Activated CD4-positive, alpha-beta T cell treated with anti-CD3 and anti-CD28 coated beads for 1 hour (primary cell): ENCODE measurements around the gene FOXS1.

Experiments
- DNase-seq: peaks from one replicate; pipeline ENCODE4 v3.0.0-alpha.2; 2020

The FOXS1 gene

GRCh38 chr20:31860390-31861134, 15.2 kb upstream of the FOXS1 start:
- DNase-seq, result no peak

DNA sequence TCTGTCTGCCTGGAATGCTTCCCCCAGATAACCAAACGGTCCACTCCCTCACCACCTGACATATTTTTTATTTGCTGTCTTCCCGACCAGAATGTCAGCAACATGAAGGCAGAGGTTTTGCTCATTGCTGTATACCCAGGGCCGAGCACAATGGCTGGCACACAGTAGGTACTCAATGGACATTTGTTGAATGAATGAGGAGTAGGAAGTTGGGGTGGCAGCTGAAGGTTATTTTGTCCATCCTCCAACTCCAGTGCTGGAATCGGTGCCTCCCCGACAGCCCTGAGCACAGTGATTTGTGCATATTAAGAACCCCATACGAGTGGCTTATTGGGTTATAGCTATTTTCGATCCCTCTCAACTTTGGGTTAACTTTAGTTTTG, 14.6 kb upstream of the FOXS1 start:
- no peak for DNase-seq

DNA sequence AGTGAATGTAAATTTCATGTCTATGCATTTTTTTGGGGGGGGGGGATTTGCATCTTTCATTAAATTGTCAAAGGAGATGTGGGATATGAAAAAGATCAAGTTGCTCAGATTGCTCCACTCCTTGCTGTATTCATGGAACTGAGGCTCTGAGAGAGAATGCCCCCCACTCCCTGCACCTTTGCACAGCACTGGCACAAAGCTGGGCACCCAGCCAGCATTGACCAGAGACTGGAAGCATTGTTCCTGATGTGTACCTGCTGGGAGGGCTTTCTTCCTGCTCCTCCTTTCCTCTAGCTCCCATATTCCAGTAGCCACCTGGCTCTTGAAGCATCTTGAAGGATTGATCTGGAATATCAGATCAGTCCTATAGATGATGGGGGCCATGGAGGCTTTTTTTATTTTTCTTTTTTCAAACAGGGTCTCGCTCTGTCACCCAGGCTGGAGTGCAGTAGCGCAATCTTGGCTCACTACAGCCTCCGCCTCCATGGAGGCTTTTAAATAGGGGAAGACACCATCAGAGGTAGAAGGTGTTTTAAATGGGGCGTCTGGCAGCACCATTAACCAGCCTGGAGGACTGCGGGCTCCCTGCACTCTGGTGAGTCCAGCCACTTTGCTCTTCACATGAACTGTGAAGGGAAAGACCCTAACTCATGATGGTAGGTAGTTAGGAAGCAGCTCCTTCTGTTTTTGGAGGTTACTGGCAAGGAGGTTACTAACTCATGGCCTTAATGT, 14.0 kb upstream of the FOXS1 start:
- DNase-seq, result no peak

DNA sequence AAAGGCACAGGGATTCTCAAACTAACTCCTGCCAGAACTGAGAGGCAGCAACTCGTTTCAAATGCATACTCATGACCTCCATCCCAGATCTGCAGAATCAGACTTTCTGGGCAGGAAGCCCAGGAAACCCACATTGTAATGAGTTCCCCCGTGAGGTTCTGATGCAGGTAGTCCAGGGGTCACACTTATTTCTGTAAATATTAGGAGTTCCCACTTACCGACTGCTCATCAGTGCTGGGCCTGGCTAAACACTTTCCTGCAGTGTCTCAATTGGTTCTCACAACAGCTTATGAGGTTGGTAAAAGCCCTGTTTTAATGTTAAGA, 13.3 kb upstream of the FOXS1 start:
- no peak for DNase-seq

DNA sequence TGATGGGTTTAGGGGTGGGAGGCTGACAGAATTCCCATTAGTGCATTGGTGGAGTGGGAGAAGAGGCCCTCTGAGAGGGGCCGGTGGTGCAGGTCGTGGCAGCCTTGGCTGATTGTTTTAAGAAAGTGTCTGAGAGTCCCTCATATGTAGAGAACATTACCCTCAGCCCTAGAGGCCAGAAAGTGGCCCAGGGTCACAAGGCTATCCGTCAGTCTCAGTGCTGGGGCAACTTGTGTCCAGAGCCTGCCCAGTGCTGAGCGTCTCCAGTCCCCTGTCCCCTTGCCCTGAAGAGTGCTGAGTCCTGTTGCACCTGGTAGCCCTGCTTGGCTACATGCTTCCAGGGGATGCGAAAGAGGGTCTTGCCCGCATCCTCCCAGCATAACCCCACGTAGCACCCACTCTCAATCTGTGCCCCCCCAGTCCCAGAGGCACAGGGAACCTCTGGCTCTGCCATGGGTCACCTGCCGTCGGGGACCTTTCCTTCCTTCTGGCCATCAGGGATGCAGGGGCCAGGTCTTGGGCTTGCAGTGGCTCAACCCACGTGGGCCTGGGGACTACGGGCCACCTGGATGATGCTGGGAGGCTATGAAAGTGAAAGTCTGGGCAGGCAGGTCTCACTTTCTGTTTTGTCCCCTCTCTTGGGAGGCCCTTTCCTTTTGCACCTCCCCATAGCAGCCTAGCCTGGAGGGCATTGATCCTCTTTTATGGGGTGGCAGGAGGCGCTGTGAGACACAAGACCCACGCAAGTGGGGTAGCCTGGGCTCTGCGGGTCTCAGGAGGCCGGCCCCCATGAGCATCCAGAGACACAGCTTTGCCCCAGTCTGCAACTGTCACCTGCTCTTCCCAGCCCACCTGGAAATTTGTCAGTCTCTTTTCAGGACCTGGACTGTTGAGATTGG, 12.7 kb upstream of the FOXS1 start:
- DNase-seq, result no peak

- DNase-seq, result no peak
Observed at GRCh38 chr20:31856516-31856915, 11.1 kb upstream of the FOXS1 start.

- DNase-seq, result no peak
Observed at GRCh38 chr20:31853481-31853880, 8.1 kb upstream of the FOXS1 start.

GRCh38 chr20:31851240-31851955, 6.0 kb upstream of the FOXS1 start:
- DNase-seq, result no peak

DNA sequence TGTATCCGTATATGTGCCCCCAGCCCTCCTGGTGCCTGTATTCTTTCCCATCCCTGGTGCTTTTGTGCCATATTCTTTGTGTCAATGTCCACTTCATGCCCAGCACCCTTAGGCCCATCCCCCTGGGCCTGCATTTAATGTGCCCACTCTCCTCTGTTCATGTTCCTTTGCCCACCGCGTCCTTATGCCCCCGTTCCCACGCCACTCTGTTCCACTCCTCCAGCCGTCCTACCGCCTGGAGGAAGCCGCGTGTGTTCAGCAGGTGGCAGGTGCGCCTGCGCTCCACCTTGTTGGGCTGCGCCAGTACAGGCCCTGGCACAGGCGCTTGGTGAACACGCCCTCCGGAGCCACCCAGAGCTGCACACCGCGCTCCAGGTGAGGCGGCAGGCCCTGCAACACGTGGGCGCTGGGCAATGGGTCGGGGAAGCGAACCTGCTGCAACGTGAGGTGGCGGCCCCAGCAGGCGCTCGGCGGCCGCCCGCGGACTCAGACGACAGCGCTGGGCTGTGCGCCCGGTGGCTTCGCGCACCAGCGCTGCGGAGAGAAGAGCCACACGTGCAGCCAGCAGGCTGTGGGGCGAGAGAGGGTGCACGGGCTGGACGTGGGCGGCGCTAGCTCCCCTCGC, 4.0 kb upstream of the FOXS1 start:
- no peak for DNase-seq

- DNase-seq, result no peak
Observed at GRCh38 chr20:31848088-31848999, 2.9 kb upstream of the FOXS1 start.

GRCh38 chr20:31846793-31847138, 1.4 kb upstream of the FOXS1 start:
- DNase-seq, result no peak

GRCh38 chr20:31844737-31845299, 586 bp downstream of the FOXS1 start:
- no peak for DNase-seq

- no peak for DNase-seq
Observed at GRCh38 chr20:31843881-31844280, 1.5 kb downstream of the FOXS1 start.

DNA sequence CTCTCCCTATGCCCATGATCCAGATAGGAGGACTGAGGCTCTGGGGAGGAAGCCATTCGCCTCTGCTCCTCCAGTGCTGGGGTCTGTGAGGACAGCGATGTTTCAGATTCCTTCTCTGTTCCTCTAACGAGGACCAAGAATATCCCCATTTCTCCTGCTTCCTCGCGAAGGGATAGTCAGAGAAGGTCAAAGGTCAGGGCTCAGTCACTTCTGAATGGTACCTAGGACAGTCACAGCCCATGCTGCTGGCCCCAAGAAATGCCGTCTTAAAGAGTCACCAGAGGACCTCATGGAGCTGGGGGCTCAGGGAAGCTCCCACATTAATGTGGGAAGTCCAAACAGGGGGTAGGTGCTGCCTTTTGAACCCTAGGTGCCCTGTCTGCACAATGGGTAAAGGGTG, 2.1 kb downstream of the FOXS1 start:
- DNase-seq, result no peak

DNA sequence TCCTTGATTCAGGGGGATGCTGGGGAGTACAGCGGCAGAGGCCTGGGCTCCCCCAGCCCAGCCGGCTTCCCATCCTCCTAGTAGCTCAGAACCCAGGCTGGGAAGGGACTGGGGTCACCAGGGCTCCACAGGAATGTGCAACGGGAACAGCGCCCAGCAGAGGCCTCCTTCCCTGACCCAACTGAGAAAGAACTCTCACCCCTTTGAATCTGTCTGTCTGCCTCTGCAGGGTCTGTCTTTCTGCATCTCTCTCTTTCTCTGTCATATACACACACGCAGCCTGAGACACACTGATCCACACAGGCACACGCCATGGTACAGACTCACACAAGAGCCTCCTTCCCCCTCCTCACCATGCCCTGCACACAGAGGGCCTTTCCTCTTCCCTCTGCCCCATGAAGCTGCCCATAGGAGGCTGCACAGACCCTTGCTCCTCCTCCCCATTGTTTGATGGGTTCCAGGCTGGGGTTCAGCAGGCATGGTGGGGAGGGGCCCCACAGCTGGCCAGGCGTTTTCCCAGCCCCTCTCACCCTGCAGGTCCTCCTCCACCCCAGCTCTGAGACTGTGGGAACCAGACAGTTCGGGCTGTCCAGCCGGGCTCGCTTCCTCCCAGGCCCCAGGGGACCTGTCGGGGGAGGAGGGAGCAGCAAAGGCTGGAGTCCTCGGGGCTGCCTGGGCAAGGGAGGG, 2.8 kb downstream of the FOXS1 start:
- DNase-seq, result no peak

DNA sequence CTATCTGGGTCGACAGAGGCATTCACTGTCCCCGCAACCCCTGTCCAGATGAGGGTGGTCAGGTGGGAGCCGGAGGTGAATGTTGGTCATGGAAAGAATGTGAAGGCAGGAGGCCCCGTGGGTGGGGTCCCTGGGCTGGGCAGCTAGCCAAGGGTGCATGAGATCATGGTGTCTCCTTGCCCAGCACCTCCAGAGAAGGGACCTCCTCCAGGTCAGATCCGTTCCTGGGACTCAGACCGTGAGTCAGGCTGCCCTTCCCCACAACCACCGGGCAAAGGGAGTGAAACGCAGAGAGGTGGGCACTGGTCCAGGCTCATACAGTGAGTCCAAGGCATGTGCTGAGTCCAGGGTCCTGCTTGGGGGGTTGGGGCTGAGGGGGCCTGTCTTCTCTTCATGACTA, 3.5 kb downstream of the FOXS1 start:
- DNase-seq, result no peak

GRCh38 chr20:31840906-31841816, 4.2 kb downstream of the FOXS1 start:
- DNase-seq, result no peak

GRCh38 chr20:31839782-31840487, 5.5 kb downstream of the FOXS1 start:
- DNase-seq, result no peak
